RPMI7951 (cell line): ENCODE data around the gene TACC3. TPM values are rescaled to one million over a fixed set of nuclear protein-coding genes. Genes with fewer than 3 reads are reported as not detected.

Source experiments
- DNase-seq: peaks from one replicate; pipeline ENCODE4 v3.0.0-alpha.2; 2012; ENCODE audit warnings: low read depth
- total RNA-seq: library from RNA; depleted of rRNA; stranded (reverse); fragments of >200 nt; shearing (Covaris generic); gene quantifications from 2 replicates; pipeline ENCODE4 v1.2.3, GENCODE V29; 2014

TACC3 gene
- total RNA-seq, 1 experiment from 2014 or later: 23.9 TPM

GRCh38 chr4:1703867-1704266, 17.5 kb upstream of the TACC3 start:
- DNase-seq: no peak

GRCh38 chr4:1705732-1706131, 15.6 kb upstream of the TACC3 start:
- DNase-seq: no peak

GRCh38 chr4:1706358-1706757, 15.0 kb upstream of the TACC3 start:
- no peak for DNase-seq

- DNase-seq: no peak
These were observed 12.7 kb upstream of the TACC3 start for GRCh38 chr4:1708581-1708980.

GRCh38 chr4:1711055-1711570, 10.2 kb upstream of the TACC3 start:
- DNase-seq: no peak

GRCh38 chr4:1711571-1712215, 9.6 kb upstream of the TACC3 start:
- DNase-seq: peak; percentile 39

GRCh38 chr4:1712216-1713002, 8.9 kb upstream of the TACC3 start, which contains the start of gene SLBP:
TSS of gene SLBP (minus strand) at chr4:1712319. CDS start at chr4:1712188, 131 bp downstream.
- DNase-seq: peak; percentile 92

GRCh38 chr4:1713003-1713851, 8.1 kb upstream of the TACC3 start:
- no peak for DNase-seq

- no peak for DNase-seq
These were observed 6.9 kb upstream of the TACC3 start for GRCh38 chr4:1714303-1715001.

GRCh38 chr4:1715002-1715758, 6.1 kb upstream of the TACC3 start:
- DNase-seq: no peak

- DNase-seq: no peak
These were observed 5.0 kb upstream of the TACC3 start for GRCh38 chr4:1716065-1716945.

GRCh38 chr4:1717129-1718094, 3.9 kb upstream of the TACC3 start:
- no peak for DNase-seq

- no peak for DNase-seq
These were observed 3.0 kb upstream of the TACC3 start for GRCh38 chr4:1718095-1718850.

GRCh38 chr4:1720163-1720983, 948 bp upstream of the TACC3 start:
- DNase-seq: peak; percentile 48

- no peak for DNase-seq
These were observed 587 bp downstream of the TACC3 start for GRCh38 chr4:1721666-1722550.
